K562 (cell line): ENCODE results near the gene SUOX. TPM values are rescaled to one million over a fixed set of nuclear protein-coding genes. Genes with fewer than 3 reads are reported as not detected.

ENCODE experiments used
- ELF1 ChIP-seq: fragments of 200-800 bp; sonication (Bioruptor generic); IDR thresholded peaks from 2 replicates; pipeline ENCODE4 v1.6.1; 2016; ENCODE audit warnings: missing genetic modification characterization, missing compliant biosample characterization
- ESRRB ChIP-seq: fragments of 250-450 bp; sonication (Bioruptor Pico); IDR thresholded peaks from 2 replicates; pipeline ENCODE4 v1.5.0; 2020; ENCODE audit warnings: mild to moderate bottlenecking, moderate library complexity, borderline replicate concordance
- GABPA ChIP-seq: fragments of 200-800 bp; sonication (Bioruptor generic); conservative IDR thresholded peaks from 2 replicates; pipeline ENCODE4 v1.6.1; 2016; ENCODE audit warnings: low read depth, missing genetic modification characterization, missing compliant biosample characterization
- GTF2F1 ChIP-seq: IDR thresholded peaks from 2 replicates; pipeline ENCODE4 v1.6.1; 2011; ENCODE audit warnings: low read depth, low read length, improper control_type of control experiment
- IFI16 ChIP-seq: fragments of 250-450 bp; sonication (Bioruptor Pico); IDR thresholded peaks from 2 replicates; pipeline ENCODE4 v2.1.2; 2022; ENCODE audit warnings: mild to moderate bottlenecking, inconsistent platforms
- KAT8 ChIP-seq: fragments of 450-650 bp; IDR thresholded peaks from 2 replicates; pipeline ENCODE4 v1.6.1; 2016; ENCODE audit warnings: low read depth, mild to moderate bottlenecking
- LARP7 ChIP-seq: fragments of 450-650 bp; IDR thresholded peaks from 2 replicates; pipeline ENCODE4 v1.6.1; 2016
- NRF1 ChIP-seq, 2 experiments: fragments of 450-650 bp; IDR thresholded peaks in 1 of 2; conservative IDR thresholded peaks in 1 of 2; 2 replicates each; pipeline ENCODE4 v1.6.1; 2014; ENCODE audit warnings: mild to moderate bottlenecking in 2 of 2
- SRSF7 ChIP-seq: fragments of 200-400 bp; formaldehyde crosslinking; optimal IDR thresholded peaks from 2 replicates; pipeline ENCODE3; 2017; ENCODE audit warnings: mild to moderate bottlenecking, low read depth, low read length
- TFAP4 ChIP-seq: sonication (generic); formaldehyde crosslinking; IDR thresholded peaks from 2 replicates; pipeline ENCODE4 v1.8.0; 2022; ENCODE audit warnings: missing genetic modification reagents, mild to moderate bottlenecking, moderate library complexity, borderline replicate concordance
- ZBTB17 ChIP-seq: fragments of 450-650 bp; formaldehyde crosslinking; IDR thresholded peaks from 2 replicates; pipeline ENCODE4 v1.4.0; 2020; ENCODE audit warnings: mild to moderate bottlenecking
- ZNF217 ChIP-seq: sonication (generic); formaldehyde crosslinking; IDR thresholded peaks from 2 replicates; pipeline ENCODE4 v1.8.0; 2022; ENCODE audit warnings: mild to moderate bottlenecking, missing genetic modification reagents
- polyA plus RNA-seq, 8 experiments: library from polyadenylated mRNA; depleted of rRNA in 4 of 8; stranded (reverse) in 5 of 8; unstranded in 3 of 8; fragments of >200 nt; fragmentation: Nextera tagmentation in 2 of 8; fragmentation: Illumina TruSeq in 1 of 8; extraction: Ambion mirVana in 2 of 8; extraction: Trizol in 1 of 8; gene quantifications; 2 replicates each; pipeline versions ENCODE4 v1.2.1 to v1.2.3, GENCODE V29; 2011 to 2014; ENCODE audit warnings: inconsistent platforms in 1 of 8, missing spikeins in 1 of 8
- total RNA-seq, 7 experiments: library from RNA; depleted of rRNA in 6 of 7; stranded (reverse); fragments of >200 nt in 6 of 7; fragmentation: Illumina TruSeq in 2 of 7; extraction: Trizol in 2 of 7; gene quantifications; 2 replicates each; pipeline versions ENCODE4 v1.2.1 to v1.2.3, GENCODE V29; 2011 to 2021; ENCODE audit warnings: low replicate concordance in 1 of 7
- TF ChIP-seq, protein P1 (sequence below): fragments of 450-650 bp; IDR thresholded peaks from 2 replicates; pipeline ENCODE4 v1.6.1; 2016; ENCODE audit warnings: mild to moderate bottlenecking, moderate library complexity
- TF ChIP-seq, protein P2 (sequence below): fragments of 450-650 bp; IDR thresholded peaks from 2 replicates; pipeline ENCODE4 v1.6.1; 2016; ENCODE audit warnings: missing biosample characterization, missing genetic modification characterization

The SUOX gene
- total and polyA plus RNA-seq, 9 of the 15 experiments (the other 6 are each of a cell fraction or from before 2014, with no cell fraction given), result 9.2 to 39.7 (median 25.4) TPM

GRCh38 chr12:55966408-55967281, 30.4 kb upstream of the SUOX start, which contains the start of gene CDK2 (continued):
- TF ChIP-seq IFI16 (no peak), SRSF7 (no peak), ZNF217 (CRISPR knock-in tag) (no peak), TFAP4 (CRISPR knock-in tag) (peak; percentile 41; the same call in 1 of the 2 replicates), KAT8 (no peak), ESRRB (no peak), ELF1 (tag) (no peak; the same call in 1 of the 2 replicates), ZBTB17 (CRISPR knock-in tag) (no peak), NRF1 (conservative IDR thresholded peaks at IDR 0.05 in 1 of 2, IDR thresholded peaks at IDR 0.05 in 1 of 2) (peak; percentile 35 to 47), LARP7 (no peak), GABPA (tag) (peak; percentile 54), GTF2F1 (0 out of 2 replicates have a peak, but pooled peaks have one; percentile 42)
- TF ChIP-seq, protein P1, sequence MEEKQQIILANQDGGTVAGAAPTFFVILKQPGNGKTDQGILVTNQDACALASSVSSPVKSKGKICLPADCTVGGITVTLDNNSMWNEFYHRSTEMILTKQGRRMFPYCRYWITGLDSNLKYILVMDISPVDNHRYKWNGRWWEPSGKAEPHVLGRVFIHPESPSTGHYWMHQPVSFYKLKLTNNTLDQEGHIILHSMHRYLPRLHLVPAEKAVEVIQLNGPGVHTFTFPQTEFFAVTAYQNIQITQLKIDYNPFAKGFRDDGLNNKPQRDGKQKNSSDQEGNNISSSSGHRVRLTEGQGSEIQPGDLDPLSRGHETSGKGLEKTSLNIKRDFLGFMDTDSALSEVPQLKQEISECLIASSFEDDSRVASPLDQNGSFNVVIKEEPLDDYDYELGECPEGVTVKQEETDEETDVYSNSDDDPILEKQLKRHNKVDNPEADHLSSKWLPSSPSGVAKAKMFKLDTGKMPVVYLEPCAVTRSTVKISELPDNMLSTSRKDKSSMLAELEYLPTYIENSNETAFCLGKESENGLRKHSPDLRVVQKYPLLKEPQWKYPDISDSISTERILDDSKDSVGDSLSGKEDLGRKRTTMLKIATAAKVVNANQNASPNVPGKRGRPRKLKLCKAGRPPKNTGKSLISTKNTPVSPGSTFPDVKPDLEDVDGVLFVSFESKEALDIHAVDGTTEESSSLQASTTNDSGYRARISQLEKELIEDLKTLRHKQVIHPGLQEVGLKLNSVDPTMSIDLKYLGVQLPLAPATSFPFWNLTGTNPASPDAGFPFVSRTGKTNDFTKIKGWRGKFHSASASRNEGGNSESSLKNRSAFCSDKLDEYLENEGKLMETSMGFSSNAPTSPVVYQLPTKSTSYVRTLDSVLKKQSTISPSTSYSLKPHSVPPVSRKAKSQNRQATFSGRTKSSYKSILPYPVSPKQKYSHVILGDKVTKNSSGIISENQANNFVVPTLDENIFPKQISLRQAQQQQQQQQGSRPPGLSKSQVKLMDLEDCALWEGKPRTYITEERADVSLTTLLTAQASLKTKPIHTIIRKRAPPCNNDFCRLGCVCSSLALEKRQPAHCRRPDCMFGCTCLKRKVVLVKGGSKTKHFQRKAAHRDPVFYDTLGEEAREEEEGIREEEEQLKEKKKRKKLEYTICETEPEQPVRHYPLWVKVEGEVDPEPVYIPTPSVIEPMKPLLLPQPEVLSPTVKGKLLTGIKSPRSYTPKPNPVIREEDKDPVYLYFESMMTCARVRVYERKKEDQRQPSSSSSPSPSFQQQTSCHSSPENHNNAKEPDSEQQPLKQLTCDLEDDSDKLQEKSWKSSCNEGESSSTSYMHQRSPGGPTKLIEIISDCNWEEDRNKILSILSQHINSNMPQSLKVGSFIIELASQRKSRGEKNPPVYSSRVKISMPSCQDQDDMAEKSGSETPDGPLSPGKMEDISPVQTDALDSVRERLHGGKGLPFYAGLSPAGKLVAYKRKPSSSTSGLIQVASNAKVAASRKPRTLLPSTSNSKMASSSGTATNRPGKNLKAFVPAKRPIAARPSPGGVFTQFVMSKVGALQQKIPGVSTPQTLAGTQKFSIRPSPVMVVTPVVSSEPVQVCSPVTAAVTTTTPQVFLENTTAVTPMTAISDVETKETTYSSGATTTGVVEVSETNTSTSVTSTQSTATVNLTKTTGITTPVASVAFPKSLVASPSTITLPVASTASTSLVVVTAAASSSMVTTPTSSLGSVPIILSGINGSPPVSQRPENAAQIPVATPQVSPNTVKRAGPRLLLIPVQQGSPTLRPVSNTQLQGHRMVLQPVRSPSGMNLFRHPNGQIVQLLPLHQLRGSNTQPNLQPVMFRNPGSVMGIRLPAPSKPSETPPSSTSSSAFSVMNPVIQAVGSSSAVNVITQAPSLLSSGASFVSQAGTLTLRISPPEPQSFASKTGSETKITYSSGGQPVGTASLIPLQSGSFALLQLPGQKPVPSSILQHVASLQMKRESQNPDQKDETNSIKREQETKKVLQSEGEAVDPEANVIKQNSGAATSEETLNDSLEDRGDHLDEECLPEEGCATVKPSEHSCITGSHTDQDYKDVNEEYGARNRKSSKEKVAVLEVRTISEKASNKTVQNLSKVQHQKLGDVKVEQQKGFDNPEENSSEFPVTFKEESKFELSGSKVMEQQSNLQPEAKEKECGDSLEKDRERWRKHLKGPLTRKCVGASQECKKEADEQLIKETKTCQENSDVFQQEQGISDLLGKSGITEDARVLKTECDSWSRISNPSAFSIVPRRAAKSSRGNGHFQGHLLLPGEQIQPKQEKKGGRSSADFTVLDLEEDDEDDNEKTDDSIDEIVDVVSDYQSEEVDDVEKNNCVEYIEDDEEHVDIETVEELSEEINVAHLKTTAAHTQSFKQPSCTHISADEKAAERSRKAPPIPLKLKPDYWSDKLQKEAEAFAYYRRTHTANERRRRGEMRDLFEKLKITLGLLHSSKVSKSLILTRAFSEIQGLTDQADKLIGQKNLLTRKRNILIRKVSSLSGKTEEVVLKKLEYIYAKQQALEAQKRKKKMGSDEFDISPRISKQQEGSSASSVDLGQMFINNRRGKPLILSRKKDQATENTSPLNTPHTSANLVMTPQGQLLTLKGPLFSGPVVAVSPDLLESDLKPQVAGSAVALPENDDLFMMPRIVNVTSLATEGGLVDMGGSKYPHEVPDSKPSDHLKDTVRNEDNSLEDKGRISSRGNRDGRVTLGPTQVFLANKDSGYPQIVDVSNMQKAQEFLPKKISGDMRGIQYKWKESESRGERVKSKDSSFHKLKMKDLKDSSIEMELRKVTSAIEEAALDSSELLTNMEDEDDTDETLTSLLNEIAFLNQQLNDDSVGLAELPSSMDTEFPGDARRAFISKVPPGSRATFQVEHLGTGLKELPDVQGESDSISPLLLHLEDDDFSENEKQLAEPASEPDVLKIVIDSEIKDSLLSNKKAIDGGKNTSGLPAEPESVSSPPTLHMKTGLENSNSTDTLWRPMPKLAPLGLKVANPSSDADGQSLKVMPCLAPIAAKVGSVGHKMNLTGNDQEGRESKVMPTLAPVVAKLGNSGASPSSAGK, result no peak
- TF ChIP-seq, protein P2, sequence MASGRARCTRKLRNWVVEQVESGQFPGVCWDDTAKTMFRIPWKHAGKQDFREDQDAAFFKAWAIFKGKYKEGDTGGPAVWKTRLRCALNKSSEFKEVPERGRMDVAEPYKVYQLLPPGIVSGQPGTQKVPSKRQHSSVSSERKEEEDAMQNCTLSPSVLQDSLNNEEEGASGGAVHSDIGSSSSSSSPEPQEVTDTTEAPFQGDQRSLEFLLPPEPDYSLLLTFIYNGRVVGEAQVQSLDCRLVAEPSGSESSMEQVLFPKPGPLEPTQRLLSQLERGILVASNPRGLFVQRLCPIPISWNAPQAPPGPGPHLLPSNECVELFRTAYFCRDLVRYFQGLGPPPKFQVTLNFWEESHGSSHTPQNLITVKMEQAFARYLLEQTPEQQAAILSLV (tag), result no peak
